Measurements from ENCODE around the gene C2CD2.

The C2CD2 gene

DNA sequence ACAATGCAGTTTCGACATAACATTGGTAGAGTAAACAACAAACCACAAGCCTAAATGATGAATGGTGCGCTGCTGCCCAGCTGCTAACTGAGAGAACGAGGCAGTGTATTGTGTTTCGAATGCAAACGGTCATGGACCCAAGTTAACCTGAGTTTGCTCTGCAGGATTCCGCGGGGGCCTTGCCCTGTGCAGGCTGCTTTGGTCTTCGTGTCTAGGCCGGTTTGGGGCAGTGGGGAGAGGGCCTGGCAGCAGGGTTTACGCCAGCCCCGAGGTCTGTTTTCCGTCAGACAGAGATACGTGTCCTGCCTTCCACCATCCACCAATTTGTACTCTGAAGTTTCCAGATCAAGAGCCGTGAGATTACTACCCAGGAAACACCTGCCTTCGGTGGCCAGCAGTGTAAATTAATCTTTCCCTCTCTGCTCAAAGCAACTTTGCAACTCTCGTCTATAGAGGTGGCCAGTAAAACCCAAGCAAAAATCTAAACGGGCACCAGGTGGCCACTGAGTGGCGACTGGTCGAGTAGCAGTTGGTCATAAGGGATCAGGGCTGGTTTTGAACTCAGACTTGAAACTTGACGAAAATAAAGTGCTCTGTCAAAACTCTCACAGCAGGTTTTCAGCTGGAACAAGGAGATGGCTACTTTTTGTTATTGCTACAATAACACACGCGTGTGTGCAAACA lies 68.3 kb downstream of the C2CD2 start:
- DNase-seq (ENCODE audit: low spot score) = no peak

DNA sequence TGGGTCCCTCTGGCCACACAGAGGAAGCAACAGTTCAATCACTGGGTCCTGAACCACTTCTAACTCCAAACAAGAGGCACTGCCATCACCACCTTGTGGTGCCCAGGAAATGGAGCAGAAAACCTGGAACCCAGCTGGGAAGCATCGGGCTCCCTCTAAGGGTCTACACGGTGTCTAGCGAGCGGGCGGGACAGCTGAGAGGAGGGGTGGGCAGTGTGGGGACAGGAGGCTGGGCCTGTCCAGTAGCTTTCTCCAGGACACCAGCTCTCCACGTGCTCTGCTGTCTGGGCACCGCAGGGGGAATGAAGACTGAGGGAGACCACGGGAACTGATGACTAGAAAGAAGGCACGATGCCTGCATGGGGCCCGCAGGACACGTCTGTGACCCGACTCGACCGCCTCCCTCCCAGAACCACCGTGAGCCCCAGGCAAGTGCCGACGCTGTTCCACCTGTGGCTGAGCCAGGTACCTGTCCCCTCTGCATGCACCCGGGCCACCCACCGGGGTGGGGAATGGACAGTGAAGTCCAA lies 69.3 kb downstream of the C2CD2 start:
- no peak for DNase-seq (ENCODE audit: low spot score)

DNA sequence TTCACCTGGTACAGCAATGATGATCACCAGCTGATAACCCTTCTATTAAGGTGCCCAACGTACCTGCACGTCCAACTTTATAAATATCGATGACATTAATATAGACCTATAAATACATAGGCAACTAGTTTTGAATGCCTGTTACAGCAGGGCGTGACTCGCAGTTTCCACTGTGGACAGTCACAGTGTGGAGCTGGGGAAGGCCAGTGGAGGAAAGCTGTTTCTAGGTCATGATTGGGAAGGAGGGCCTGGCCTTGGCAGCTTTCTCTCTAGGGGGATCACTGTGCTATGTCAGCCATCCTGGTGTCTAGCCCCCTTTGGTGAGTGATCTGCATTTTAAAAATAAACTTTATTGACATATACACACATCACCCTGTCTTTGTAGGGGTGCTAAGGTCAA lies 70.2 kb downstream of the C2CD2 start:
- DNase-seq (ENCODE audit: low spot score) = no peak

DNA sequence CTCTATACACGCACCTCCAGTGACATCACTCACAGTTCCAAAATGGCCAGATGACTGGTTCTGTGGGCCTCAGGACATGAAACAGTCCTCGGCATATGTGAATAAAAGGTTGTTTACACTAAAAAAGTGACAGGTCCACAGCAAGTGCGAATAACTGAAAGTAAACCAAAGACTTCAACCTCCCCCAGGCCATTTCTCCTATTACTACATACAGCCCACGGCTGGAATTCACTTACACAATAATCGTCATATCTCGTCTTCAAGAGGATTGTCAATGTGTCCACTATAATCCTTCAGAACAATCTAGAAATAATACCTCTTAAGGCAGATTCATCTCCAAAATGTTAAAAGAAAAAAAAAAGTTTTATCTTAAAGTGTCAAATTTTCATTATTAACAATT lies 72.8 kb downstream of the C2CD2 start:
- no peak for DNase-seq (ENCODE audit: low spot score)

DNA sequence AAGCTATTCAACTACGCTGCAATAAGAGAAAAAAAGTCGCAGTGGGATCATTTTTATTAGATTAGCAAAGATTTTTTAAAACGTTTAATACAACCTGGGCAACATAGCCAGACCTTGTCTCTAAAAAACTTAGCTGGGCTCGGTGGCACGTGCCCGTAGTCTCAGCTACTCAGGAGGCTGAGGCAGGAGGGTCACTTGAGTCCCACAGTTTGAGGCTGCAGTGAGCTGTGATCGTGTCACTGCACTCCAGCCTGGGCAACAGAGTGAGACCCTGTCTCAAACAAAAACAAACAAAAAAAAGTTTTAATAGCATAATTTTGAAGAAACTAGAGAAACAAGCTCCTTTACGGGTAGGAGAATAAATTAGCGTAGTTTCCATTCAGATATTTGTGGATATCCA lies 73.7 kb downstream of the C2CD2 start:
- no peak for DNase-seq (ENCODE audit: low spot score)

DNA sequence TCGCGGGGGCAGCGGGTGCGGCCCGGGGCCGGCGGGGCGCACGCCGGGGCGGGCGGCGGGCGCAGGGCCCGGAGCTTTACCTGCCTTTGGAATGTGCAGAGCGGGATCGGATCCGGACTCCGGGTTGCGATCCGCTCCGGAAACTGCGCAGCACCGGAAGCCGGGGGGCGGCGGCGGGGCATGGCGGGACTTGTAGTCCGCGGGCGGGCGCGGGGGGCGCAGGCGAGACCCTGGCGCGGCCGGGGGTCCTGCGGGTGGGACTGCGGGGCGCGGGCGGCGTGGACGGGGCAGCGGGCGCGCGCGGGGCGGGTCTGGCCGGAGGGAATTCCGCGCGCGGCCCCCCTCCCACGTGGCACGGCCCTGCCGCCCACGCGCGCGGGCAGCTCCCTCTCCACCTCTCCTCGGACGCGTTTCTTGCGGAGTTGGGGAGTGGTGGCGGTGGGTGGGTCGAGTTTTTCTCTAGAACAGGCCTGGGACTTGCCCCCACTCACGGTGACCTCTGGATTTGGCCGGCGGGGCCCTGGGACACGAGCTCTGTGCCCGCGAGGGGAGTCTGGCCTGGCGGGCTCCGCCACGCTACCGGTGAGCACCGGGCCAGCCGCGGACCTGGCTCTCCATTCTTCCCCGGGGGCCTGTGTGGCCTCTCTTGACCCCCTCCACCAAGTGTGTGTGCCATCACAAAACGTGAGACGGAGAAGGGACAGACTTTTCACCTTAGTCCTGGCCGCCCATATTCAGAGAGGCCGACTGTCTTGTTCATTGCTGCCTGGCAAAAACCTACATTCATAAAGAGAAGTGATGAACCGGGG lies 74.4 kb downstream of the C2CD2 start, which contains the start of gene PRDM15:
TSS of gene PRDM15 (minus strand) at position 155 of the 809 bp plus-strand sequence. CDS start 18,981 bp downstream, outside the sequence.
- DNase-seq (ENCODE audit: low spot score) = peak; percentile 78

DNA sequence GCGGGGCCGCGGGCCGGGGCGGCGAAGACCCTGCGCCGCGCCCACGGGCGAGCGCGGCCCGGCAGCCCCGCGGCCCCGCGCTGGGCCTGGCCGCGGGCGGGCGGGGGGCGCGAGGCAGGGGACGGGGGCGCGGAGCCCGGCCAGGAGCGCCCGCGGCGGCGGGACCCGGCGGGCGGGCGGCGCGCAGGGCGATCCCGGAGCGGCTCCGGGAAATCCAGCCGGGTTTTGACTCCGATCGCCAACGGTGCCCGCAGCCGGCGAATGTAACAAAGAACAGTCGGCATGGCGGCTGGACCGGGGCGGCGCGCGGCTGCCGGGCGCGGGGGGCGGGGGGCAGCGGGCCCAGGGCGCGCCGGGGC lies 75.0 kb downstream of the C2CD2 start:
- peak; percentile 69 for DNase-seq (ENCODE audit: low spot score)

DNA sequence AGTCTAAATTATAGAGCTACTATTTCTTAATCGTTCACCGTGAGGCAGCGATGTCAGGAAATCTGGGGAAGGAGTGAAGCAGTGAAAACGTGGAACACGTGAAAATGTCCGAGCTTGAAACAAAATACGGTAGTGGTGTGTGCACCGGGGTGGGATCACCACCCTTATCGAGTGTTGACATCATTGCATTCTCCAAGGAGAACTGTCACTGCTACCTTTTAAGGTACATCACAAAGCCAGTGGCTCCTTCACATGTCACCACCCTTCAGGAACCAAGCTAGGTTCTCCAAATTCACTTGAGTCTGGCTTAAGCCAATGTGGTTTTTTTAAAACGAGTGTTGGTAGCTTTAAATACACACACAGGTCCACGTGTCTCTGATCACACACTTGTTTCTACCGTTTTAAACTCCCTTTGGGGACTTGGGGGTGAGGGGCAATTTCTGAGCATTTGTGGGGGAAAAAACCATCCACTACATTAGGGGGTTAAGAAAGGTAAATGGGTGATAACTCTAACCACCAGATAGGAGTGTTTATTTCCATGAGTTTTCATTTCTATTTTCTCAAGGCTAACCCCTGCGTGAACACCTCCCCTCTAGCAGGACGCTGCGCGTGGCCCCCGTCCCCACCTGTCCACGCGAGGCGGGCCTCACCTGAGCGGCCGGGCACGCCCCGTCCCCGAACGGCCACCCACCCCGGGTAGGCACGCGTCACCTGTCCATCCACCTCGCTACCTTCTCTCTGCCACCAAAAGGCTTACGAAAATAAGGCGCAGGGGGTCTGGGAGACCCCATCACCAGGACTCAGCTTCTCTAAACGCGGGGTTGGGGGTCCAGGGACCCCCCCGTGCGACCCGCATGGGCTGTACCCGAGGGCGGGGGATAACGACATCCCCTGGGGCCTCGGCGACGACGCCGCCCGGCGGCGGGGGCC lies 75.7 kb downstream of the C2CD2 start:
- peak; percentile 30 for DNase-seq (ENCODE audit: low spot score)

DNA sequence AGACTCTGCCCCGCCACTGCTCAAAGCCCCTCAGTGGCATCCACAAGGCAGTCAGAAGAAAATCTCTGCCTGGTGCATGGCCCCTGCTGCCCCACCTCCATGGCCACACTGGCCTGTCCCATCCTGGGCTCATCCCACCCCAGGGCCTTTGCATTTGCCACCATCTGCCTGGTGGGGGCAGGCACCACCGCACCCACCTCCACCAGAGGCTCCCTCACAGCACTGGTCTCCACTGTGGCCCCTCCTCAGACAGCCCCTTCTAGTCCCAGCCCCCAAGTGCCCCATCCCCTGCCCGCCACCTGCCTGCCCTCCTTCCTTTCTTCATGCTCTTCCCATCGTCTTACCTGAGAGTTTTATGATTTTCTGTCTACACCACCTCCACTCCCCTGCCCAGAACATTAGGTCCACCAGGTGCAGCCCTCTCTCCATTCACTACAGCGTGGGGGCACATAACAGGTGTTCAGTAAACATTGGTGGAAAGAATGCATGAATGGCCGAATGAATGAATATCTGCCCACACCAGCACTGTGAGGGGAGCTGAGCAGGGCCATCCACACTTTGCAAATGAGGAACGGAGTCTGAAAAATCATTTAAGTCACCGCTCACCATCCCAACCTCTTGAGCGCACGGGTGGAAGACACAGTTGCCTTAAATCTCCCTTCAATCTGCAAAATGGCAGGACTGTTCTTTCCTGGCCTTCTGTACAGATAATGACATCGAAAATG lies 76.7 kb downstream of the C2CD2 start:
- DNase-seq (ENCODE audit: low spot score) = no peak

DNA sequence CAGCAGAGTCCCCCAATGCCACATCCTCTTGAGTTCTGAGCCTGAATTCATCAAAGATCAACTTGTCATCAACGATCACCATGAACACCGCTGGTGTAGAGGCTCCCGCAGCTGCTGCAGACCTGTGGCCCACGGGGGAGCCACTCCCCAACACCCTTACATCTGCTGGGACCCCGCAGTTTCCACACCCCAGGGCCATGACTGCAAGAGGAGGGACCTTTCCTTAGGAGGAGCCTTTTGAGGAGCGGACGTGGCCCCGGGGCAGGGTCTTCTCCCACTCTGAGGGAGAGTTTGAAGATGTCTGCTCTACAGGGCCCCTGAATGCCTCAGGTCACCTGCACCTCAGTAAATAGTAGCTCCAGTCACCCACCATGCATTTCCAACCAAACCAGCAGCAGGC lies 77.4 kb downstream of the C2CD2 start:
- DNase-seq (ENCODE audit: low spot score) = no peak

DNA sequence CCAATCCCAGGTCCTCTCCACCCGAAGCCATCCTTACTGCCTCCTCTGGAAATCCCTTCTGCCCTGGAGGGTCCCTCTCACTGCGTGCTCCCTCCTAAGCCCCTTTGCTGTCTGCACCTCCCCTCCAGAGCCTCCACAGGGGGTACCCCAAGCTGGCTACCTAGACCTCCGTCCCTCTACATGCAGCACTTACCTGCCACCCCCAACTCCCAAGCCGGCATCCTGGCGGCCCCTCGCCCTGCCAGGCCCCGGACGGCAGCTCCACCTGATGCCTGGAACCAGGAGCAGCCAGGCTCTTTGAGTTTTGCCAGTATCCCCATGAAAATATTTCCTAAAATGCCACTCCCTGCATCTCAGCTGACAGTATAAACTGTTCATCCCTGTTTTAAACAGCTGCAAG lies 78.7 kb downstream of the C2CD2 start:
- no peak for DNase-seq (ENCODE audit: low spot score)

DNA sequence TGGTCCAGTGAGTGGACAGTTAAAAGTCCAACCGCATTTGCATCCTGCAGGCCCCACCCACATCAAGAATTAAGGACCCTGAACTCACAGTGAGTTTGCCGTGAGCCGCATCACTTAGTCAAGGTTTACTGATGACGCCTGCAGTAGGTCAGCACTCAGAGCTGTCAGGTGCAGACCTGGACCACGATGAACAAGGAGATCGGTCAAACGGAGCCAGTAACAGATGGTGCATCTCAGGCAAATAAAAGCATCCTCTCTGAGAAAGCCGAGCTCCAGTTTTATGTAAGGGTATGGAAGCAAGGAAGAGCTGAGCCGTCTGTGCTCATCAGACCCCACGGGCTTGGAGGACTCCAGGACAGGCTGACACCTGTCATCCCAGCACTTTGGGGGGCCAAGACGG lies 79.2 kb downstream of the C2CD2 start:
- no peak for DNase-seq (ENCODE audit: low spot score)

DNA sequence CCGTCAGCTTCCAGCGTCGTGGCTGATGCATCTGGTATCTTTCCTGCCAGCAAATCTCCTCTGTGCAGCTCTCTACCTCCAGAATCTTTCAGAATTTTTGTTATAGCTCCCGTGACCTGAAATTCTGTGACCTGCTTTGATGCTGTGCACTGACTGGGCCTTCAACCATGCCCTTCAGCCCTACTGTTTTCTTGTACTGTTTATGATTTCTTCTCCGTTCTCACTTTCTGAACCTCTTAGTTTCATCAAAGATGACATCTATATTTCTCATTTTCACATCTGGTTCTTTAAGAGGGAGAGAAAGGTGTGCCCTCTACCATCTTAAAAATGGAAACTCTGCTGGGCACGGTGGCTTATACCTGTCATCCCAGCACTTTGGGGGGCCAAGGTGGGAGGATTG lies 80.4 kb downstream of the C2CD2 start:
- DNase-seq (ENCODE audit: low spot score) = no peak

DNA sequence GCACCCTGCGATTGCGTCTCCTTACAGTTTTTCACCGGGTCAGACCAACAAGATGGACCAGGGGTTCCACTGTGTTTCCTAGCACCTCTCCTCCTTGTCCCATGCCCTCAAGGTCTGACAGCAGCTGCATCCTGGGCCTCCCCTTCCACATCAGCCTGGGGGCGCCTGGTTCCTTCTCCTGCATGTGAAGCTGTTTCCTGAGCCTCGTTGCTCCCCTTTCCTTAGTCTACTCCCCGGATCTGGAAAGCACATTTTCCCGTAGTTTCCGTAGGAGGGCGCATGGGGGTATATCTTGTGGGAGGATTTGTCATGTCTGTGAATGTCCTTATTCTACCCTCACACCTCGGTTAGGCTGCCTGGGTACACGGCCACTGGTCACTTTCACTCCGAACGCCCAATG lies 80.8 kb downstream of the C2CD2 start:
- DNase-seq (ENCODE audit: low spot score) = no peak

DNA sequence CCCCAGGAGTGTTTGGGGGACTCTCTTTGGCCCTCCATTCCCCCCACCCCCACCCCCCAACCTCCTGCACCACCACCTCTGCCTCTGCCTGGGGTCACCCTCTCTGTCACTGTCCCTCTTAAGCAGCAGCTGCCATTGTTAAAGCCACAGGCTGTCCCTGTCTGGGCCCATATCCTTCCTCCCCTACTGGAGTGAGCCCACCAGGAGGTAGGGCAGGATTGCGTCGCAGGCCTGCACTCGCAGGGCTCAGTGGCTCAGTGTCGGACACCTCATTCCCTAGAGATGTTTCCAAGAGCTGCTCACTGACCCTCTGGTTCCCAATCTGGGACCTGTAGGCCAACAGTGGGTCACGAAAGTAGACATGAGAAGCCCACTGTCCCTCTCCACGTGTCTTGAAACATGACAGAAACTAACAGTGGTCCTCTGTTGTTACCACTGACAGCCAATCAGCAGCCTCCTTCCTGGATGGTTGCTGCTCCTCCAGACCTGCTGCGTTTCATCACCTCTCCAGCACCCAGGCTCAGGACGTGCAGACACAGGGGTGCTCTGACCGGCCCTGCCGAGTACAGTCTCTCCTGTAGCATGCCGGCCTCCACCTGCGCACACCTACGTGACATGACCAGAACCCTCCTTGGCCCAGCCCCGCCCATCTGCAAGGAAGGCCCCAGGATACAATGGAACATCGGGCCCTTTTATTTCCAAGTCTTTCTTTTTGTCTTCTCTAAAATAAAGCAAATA lies 82.4 kb downstream of the C2CD2 start:
- no peak for DNase-seq (ENCODE audit: low spot score)

DNA sequence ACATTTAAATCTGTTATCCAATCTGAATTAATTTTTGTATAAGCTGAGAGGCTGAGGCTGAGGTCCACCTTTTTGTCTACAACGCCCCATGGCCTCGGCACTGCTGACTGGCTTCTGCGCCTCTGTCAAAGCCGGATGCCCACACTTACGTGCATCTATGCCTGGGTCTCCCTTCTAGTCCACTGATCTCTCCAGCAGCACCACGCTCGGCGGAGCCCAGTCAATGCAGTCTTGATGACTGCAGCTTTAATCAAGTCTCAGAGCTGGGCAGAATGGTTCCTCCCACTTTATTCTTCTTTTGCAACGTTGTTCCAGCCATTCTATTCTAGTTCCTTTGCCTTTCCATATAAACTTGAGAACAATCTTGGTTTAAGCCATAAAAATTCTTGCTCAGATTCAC lies 84.0 kb downstream of the C2CD2 start:
- no peak for DNase-seq (ENCODE audit: low spot score)

DNA sequence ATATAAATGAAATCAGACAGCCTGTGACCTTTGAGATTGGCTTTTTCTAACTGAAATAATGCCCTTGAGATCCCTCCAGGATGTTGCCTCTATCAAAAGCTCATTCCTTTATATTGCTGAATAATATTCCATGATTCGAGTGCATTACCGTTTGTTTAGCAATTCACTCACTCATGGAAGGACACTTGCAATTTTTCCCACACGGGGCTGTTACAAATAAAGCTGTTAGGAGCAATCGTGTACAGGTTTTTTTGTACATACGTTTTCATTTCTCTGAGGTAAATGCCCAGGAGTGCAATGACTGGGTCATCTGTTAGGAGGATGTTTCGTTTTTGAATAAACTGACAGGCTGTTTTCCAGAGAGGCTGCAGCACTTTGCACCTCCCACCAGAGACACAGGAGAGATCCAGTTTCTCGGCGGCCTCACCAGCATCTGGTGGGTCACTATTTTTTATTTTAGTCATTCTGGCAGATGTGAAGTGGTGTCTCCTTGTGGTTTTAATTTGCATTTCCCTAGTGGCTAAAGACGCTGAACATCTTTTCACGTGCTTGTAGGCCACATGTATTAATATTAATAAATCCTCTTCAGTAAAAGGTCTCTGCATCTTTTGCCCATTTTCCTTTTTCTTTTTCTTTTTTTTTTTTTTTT lies 85.6 kb downstream of the C2CD2 start:
- DNase-seq (ENCODE audit: low spot score) = no peak

DNA sequence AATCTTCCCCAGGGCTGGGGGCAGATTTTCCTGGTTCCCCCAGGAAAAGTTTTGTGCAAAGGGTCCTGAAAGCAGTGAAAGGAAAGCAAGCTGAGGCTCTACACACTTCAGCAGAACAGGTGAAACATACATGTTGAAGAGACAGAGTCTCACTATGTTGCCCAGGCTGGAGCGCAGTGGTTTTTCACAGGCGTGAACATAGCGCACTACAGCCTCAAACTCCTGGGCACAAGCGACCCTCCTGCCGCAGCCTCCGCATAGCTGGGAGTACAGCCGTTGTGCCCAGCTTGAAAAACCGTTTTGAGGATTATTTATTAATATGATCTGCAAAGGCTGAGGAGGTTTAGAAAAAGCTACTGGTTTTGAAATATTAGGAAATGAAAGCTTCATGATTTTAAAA lies 86.5 kb downstream of the C2CD2 start:
- no peak for DNase-seq (ENCODE audit: low spot score)

DNA sequence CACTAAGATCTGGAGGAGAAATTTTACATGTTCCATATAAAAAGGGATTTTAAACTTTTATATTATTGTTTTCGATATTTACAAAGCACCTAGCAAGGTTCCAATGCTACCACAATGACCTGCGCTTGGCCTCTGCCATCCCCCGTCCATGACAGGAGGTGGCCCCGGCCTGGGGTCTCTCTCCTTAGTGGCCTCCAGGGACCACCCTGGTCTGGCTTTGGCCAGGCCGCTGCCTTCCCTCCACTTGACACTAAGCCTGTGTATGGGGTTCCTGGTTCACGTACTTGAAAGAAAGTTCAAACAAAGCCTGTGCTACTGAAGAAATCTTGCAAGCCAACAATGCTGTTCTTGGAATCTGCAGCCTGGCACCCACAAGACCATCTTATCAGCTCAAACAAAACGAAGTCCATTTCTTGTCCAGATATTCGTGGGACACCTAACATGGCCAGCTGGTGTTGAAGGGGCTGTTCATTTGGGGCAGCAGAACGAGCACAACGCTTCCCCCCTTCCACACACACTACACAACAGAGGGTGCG lies 87.5 kb downstream of the C2CD2 start:
- DNase-seq (ENCODE audit: low spot score) = no peak

All from putamen (tissue), 1 donor.